ENCODE data around the gene PDLIM5. TPM values are rescaled to one million over a fixed set of nuclear protein-coding genes. Genes with fewer than 3 reads are reported as not detected.

PDLIM5 gene
- total RNA-seq, 2 donors from 2014 or later: 129 to 168 TPM

- DNase-seq: no peak
- no peak overlapping the region for H3K4me3 ChIP-seq
- H3K9me3 ChIP-seq: no peaks in the 10 kb centered on the region
- TF ChIP-seq, protein P1, sequence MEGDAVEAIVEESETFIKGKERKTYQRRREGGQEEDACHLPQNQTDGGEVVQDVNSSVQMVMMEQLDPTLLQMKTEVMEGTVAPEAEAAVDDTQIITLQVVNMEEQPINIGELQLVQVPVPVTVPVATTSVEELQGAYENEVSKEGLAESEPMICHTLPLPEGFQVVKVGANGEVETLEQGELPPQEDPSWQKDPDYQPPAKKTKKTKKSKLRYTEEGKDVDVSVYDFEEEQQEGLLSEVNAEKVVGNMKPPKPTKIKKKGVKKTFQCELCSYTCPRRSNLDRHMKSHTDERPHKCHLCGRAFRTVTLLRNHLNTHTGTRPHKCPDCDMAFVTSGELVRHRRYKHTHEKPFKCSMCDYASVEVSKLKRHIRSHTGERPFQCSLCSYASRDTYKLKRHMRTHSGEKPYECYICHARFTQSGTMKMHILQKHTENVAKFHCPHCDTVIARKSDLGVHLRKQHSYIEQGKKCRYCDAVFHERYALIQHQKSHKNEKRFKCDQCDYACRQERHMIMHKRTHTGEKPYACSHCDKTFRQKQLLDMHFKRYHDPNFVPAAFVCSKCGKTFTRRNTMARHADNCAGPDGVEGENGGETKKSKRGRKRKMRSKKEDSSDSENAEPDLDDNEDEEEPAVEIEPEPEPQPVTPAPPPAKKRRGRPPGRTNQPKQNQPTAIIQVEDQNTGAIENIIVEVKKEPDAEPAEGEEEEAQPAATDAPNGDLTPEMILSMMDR (IDR thresholded peaks at IDR 0.05): no peak
- H3K9ac ChIP-seq (ENCODE audit: low read depth in 2 of 2, low read length in 2 of 2): no peak overlapping the region
- no peaks in the 10 kb centered on the region for H3K36me3 ChIP-seq
- intact Hi-C loops (cut with DNase I): no loop called here
- H3K4me1 ChIP-seq: no peaks in the 10 kb centered on the region
- no peaks in the 10 kb centered on the region for H3K27me3 ChIP-seq
- H3K27ac ChIP-seq: no peak overlapping the region
Measured at GRCh38 chr4:94639298-94639697, 187.6 kb downstream of the PDLIM5 start.

DNA sequence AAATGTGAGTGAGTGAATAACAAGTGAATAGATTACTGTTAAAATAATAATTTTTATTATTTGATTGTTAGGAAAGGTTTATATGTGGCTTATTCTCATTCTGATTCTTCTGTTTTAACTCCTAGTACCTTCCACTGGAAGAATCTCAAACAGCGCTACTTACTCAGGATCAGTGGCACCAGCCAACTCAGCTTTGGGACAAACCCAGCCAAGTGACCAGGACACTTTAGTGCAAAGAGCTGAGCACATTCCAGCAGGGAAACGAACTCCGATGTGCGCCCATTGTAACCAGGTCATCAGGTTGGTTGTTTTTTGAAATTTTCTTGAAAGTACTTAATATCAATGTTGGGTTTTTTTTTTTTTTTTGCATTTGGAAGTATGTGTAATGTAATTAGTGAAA lies 188.4 kb downstream of the PDLIM5 start:
- H3K4me3 ChIP-seq: no peak overlapping the region
- intact Hi-C loops (cut with DNase I): no loop called here
- H3K27ac ChIP-seq: no peak overlapping the region
- H3K4me1 ChIP-seq: no peaks in the 10 kb centered on the region
- no peaks in the 10 kb centered on the region for H3K36me3 ChIP-seq
- H3K9me3 ChIP-seq: no peaks in the 10 kb centered on the region
- no peaks in the 10 kb centered on the region for H3K27me3 ChIP-seq
- DNase-seq: no peak
- TF ChIP-seq, protein P1 (IDR thresholded peaks at IDR 0.05): no peak
- H3K9ac ChIP-seq (ENCODE audit: low read depth in 2 of 2, low read length in 2 of 2): no peak overlapping the region

DNA sequence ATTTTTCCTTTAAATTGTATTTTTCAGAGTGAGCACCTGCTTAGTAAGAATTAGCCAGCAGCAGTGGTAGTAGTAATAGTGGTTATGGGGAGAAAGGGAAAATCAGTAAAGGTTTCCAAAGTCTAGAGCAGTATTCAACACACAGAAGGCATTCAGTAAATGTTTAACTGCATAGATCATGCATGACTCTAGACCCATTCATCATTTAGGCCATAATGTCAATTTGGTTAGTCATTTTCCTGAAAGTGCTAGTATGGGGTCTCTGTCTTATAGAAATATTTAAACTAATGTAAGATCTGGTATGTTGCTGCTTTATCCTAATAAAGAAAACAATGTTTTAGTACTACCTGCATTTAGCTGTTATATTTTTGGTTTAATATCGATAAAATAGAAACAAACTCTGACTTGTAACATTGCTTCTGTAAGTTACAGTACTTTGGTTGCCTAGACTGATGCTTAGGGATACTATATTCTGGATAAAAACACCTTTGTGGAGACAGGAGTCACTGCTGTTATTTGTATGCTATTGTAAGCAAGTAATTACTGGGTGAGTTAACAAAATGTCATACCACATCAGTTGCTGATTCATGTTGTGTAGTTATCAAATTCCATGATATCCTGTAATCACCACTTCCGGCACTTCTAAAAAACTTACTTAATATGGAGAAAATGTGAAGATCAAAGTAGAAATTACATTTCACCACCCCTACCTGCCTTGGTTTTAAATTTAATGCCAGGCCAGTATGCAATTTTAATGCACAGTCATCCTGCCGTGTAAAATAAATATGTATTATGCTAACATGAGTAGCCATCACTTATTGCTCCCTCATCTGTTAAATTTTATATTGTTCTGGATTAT lies 190.2 kb downstream of the PDLIM5 start:
- Histone ChIP-seq H3K36me3 (no peaks in the 10 kb centered on the region), H3K9me3 (no peaks in the 10 kb centered on the region), H3K4me1 (no peaks in the 10 kb centered on the region), H3K27ac (no peak overlapping the region), H3K9ac (ENCODE audit: low read depth in 2 of 2, low read length in 2 of 2) (no peak overlapping the region), H3K27me3 (no peaks in the 10 kb centered on the region), H3K4me3 (no peak overlapping the region)
- intact Hi-C loops (cut with DNase I): no loop called here
- TF ChIP-seq, protein P1 (IDR thresholded peaks at IDR 0.05): no peak
- no peak for DNase-seq

DNA sequence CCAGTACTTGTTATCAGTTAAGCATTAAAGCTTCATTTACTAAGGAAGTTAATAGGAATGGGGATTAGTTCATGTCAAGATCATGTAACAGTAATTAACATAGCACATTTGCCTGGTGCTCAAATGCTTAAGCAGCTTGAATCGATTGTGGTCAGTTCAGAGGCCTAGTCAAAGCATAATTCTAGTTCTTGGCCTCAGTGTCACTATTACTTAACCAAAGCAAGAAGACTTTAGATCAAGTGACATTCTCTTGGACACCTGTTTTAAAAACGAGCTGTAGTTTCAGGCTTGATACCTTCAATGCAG lies 190.8 kb downstream of the PDLIM5 start:
- no peak overlapping the region for H3K27ac ChIP-seq
- no peak overlapping the region for H3K9ac ChIP-seq (ENCODE audit: low read depth in 2 of 2, low read length in 2 of 2)
- no peaks in the 10 kb centered on the region for H3K36me3 ChIP-seq
- TF ChIP-seq, protein P1 (IDR thresholded peaks at IDR 0.05): no peak
- H3K4me3 ChIP-seq: no peak overlapping the region
- H3K4me1 ChIP-seq: no peaks in the 10 kb centered on the region
- no peak for DNase-seq
- no peaks in the 10 kb centered on the region for H3K27me3 ChIP-seq
- H3K9me3 ChIP-seq: no peaks in the 10 kb centered on the region
- intact Hi-C loops (cut with DNase I): no loop called here

DNA sequence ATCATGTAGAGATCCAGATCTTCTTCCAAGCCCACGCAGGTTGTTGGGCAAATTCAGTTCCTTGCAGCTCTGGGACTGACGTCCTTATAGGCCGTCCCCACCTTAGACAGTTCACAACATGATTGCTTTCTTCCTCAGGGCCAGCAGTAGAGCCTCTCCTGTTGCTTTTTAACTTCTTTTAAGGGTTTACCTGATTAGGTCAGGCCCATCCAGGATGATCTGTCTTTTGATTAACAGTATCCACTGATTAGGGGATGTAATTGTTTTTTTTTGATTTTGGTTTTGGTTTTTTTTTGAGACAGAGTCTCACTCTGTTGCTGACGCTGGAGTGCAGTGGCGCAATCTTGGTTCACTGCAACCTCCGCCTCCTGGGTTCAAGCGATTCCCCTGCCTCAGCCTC lies 197.0 kb downstream of the PDLIM5 start:
- intact Hi-C loops (cut with DNase I): no loop called here
- Histone ChIP-seq H3K36me3 (no peaks in the 10 kb centered on the region), H3K27me3 (no peaks in the 10 kb centered on the region)

More for the DNA sequence above, 197.0 kb downstream of the PDLIM5 start:
- Histone ChIP-seq H3K27ac (no peak overlapping the region), H3K4me1 (no peaks in the 10 kb centered on the region), H3K9ac (ENCODE audit: low read depth in 2 of 2, low read length in 2 of 2) (no peak overlapping the region), H3K4me3 (no peak overlapping the region), H3K9me3 (no peaks in the 10 kb centered on the region)
- TF ChIP-seq, protein P1 (IDR thresholded peaks at IDR 0.05): no peak
- DNase-seq: no peak

Data from colonic mucosa (tissue), 4 donors.